GM13976 (cell line): ENCODE results near the gene RASAL2.

Experiments
- DNase-seq: peaks from one replicate; pipeline ENCODE4 v3.0.0; 2012; ENCODE audit warnings: low spot score
- in situ Hi-C: fragments of 300-500 bp; cut with MboI; formaldehyde crosslinking; loops from one replicate; pipeline ENCODE4 v1.12.0; 2022; ENCODE audit warnings: low sequenced_read_pairs, mixed read lengths, inconsistent platforms; ENCODE audit not compliant: unreplicated experiment
- TF ChIP-seq, protein P1 (sequence below): IDR thresholded peaks from 2 replicates; pipeline ENCODE4 v1.5.1; 2012; ENCODE audit warnings: borderline replicate concordance, mild to moderate bottlenecking; ENCODE audit not compliant: insufficient read depth; ENCODE audit errors: extremely low read depth, missing control alignments, control extremely low read depth

The RASAL2 gene

DNA sequence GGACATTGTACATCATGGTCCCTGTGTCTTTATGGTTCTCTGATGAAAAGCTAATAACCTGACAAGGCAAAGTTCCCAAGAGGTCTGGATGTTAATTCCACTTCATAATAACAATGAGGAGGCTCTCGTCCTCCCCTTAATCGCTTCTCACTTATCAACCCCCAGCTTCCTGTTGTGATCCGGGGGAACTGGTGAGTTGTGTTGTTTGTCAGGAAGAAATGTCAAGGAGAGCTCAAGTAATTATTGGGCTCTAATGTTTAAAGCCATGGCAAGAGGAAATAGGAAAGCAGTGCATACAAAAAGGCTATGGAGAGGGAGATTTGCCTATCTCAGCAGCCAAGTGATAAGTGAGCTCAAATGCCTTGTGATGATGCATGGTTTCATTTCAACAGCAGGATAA, 42.8 kb upstream of the RASAL2 start:
- in situ Hi-C loops, result no loop called here
- DNase-seq, result no peak
- TF ChIP-seq, protein P1, sequence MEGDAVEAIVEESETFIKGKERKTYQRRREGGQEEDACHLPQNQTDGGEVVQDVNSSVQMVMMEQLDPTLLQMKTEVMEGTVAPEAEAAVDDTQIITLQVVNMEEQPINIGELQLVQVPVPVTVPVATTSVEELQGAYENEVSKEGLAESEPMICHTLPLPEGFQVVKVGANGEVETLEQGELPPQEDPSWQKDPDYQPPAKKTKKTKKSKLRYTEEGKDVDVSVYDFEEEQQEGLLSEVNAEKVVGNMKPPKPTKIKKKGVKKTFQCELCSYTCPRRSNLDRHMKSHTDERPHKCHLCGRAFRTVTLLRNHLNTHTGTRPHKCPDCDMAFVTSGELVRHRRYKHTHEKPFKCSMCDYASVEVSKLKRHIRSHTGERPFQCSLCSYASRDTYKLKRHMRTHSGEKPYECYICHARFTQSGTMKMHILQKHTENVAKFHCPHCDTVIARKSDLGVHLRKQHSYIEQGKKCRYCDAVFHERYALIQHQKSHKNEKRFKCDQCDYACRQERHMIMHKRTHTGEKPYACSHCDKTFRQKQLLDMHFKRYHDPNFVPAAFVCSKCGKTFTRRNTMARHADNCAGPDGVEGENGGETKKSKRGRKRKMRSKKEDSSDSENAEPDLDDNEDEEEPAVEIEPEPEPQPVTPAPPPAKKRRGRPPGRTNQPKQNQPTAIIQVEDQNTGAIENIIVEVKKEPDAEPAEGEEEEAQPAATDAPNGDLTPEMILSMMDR, result no peak

DNA sequence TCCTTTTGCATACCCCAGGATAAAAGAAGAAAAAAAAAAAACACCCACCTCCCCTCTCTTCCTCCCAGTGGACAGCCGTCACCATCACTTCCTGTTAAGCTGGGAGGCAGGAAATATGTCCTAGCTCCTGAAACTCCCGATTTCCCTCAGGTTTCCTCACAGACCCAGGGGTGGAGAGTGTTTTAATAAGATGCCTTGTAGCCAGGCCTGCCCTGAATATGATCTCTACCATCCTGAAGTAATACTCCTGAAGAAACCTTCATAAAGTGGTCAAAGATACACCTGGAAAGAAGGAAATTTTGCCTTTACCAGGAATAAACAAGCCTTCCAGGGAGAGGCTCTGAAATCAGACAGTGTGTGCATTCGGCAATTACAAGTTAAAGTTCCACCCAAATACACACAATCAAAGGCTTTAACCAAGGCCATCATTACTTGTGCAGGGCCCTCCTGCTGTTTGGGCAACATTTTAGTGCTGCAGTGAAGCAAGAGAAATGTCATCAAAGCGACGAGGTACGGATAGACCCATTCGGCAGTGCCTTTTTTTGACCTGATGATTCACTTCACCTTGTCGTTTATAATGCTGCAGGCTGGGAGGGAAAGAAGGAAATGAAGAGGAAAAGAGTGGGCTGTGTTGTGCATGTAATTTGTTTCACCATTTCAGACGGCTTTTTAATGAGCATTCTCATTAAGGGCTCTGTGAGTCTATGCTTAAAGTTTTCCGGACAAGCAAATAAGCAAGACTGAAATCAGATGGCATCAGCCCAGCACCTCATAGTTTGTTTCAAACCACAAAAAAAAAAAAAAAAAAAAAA, 41.0 kb upstream of the RASAL2 start:
- TF ChIP-seq, protein P1, result no peak
- in situ Hi-C loops, result no loop called here
- DNase-seq, result no peak

DNA sequence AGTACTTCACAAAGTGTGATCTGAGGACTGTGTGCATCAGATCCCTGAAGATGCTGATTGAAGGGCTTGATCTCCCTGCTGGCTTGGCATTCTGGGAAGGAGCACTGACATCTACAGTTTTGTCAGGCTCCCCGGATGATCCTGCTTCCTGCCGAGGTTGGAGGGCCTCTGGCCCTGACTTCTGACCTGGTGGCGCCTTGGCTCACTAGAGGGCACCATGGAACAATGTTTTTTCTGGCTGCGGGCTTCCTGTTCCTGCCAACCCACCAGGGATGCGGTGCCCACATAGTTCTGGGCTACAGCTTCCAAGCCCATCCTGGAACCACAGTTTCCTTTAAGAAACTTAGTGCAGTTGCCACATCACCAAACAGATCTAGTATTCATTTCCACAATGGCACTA, 38.8 kb upstream of the RASAL2 start:
- no peak for DNase-seq
- TF ChIP-seq, protein P1, result peak; percentile 30
- in situ Hi-C loops, result no loop called here

GRCh38 chr1:178055779-178056471, 38.0 kb upstream of the RASAL2 start:
- in situ Hi-C loops, result no loop called here
- DNase-seq, result peak; percentile 66

DNA sequence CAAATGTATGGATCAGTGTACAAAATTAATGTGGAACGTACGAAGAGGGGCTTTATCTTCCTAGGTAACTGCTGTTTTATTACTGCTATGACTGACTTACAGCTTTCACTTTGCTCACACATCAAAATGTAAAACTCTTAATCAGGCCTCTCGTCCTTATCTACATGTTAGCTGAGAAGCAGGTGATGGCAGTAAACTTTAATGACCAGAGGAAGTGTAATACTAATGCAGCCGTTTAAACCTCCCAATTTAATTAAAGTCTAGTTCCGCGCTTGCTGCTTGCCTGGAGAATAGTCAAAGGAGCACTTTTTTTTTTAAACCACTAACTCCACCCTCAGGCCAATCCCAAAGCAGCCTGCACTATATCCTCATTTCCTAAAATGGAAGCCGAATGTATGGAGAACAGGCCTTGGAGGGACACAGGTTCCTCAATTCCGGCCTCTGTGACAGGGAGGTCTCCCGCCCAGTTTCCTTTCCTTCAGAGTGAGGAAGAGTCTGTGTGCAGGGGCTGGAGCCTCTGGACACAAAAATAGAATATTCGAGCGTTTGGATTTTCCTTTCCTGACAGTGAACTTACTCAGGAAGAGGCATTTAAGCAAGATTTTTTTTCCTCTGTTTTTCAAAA, 36.7 kb upstream of the RASAL2 start:
- in situ Hi-C loops, result no loop called here
- DNase-seq, result no peak
- TF ChIP-seq, protein P1, result no peak

More at GRCh38 chr1:178055779-178056471, 38.0 kb upstream of the RASAL2 start:
- TF ChIP-seq, protein P1, result peak; percentile 27

- in situ Hi-C loops, result no loop called here
- DNase-seq, result no peak
- TF ChIP-seq, protein P1, result no peak
Observed at GRCh38 chr1:178057912-178058534, 35.9 kb upstream of the RASAL2 start.
